Superior temporal gyrus (tissue), 1 donor: ENCODE measurements around the gene LCN12.
A peak's percentile ranks its signal among the peaks of the same experiment; 100 is the strongest.

ENCODE experiments used
- DNase-seq: peaks from one replicate; pipeline ENCODE4 v3.0.0-alpha.2; 2016; ENCODE audit errors: extremely low spot score

Gene LCN12

DNA sequence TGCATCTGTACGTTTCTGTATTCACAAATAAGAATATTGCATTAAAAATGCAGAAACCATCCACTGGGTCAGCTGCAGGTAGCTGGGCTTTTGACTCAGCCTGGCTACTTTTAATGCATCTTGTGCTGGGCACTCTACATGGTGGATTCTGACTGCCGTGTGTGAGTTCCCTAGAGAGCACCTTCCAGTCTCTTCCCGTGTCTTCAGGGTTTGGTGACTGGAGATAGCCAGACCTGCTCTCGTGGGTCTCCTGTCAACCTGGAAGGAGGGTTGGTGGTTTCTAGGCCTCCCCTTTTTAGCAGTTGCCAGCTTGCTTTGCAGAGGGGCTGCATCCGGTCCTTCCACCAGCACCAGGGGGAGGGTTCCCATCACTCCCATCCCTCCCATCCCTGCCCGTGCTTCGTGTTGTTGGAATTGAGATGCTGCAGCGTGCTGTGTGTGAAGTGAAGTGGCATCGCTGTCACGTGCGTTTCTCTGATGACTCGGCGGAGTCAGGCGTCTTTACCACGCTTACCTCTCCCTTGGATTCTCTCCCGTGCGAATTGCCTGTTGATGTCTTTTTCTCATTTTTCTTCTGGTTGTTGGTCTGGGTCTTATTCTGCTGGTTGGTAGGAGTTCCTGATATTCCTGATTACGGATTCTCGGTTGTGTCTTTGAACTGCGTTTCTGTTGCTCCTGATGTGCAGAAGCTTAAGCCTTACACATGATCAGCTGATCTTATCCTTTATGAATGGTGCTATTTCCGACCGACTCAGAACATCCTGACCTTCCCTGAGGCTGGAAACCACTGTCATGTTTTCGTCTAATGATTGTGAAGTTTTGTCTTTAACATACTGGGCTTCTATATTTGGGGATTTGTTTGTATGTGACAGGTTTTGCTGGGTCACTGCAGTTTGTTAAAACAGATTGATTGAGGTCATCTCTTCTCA, 24.5 kb upstream of the LCN12 start:
- DNase-seq, result peak; percentile 55

DNA sequence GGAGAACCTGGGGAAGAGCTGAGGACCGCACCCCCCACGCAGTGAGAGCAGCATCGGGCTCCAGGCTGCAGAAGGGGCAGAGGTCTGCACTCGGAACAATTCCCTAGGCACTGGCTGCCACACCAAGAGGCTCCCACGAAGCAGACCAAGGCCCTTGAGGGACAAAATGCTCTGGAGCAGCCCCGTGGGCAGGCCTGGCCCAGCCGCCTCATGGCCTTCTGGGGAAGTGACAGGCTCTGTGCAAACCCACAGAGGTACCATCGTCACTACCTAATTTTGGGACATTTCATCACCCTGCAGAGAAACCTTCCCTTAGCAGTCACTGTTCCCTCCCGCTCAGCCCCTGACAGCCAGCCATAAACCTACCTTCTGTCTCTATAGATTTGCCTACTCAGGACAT, 23.5 kb upstream of the LCN12 start:
- DNase-seq, result peak; percentile 49

DNA sequence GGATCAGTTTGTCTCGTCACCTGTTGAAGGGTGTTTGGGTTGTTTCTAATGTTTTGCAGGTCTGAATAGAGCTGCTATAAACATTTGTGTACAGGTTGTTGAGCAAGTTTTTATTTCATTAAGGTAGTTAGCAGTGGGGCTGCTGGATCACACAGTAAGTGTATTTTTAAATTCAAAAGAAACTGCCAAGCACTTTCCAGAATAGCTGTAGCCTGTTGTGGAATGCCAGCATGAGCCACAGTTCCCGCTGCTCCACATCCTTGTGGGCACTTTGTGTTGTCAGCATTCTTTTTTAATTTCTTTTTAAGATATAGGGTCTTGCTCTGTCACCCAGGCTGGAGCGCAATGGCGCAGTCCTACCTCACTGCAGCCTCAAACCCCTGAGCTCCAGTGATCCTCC, 22.1 kb upstream of the LCN12 start:
- DNase-seq, result no peak

DNA sequence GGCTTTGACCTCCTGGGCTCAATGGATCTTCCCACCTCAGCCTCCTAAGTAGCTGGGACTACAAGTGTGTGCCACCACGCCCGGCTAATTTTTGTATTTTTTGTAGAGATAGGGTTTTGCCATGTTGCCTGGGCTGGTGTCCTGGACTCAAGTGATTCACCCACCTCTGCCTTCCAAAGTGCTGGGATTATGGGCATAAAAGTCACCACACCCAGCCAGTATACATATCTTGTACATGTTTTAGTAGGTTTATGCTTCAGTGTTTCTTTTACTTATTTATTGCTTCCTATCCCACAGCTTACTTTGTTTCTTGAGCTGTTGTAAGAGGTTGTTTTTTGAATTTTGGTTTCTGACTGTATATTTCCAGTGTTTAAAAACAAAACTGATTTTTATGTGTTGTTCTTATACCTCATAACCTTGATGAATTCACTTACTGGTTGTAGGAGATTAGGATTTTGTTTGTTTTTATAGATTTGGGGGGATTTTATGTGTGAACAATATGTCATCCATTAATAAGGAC, 20.4 kb upstream of the LCN12 start:
- no peak for DNase-seq

DNA sequence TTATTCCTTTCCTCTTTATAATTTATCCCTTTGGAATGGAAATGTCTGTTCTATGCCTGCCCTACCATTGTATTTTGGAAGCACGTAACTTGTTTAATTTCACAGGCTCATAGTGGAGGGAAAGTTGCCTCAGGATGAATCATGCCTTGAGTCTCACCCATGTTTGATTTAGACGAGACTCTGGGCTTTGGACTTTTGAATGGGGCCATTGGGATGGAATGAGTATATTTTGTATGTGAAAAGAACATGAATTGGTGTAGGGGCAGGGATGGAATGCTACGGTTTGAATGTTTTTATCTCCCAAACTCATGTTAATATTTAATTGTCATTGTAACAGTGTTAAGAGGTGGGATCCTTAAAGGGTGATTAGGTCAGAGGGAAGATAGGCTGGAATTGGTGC, 17.8 kb upstream of the LCN12 start:
- DNase-seq, result no peak

DNA sequence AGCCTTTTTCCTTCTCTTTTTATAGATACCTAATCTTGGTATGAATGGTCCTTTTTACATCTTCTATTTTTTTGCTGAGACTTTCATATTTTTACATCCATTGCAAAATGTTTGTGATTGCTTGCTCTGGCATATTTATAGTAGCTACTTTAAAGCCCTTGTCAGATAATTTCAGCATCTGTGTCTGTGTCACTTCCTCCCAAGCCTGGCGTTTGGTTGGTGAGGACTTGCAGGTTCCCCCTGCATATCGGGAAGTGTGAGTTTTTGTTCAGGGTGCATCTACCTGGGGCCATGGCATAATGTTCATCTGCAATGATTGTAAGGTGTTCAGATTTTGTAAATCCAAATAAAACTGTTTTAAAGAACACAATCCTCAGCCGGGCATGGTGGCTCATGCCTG, 16.4 kb upstream of the LCN12 start:
- no peak for DNase-seq

DNA sequence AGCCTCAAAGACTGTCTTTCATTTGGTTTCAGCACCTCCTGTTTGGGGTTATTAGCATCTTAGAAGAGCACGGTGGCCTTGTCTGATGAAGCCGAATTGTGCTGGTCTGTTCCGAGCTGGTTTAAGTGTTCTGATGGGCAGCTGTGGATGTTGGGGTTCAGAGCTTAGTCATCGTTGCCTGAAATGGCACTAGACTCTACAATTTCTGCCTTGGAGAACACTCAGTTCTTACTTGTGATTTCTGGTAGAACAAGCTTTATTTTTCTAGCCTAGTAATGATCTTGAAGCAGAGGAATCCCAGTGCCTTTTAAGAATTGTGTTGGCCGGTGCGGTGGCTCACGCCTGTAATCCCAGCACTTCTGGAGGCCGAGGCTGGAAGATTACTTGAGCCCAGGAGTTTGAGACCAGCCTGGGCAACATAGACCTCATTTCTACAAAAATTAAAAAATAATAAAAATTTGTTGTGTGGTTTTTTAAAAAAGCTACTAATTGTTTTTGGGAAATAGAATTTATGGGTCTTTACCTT, 15.4 kb upstream of the LCN12 start:
- DNase-seq, result peak; percentile 73

DNA sequence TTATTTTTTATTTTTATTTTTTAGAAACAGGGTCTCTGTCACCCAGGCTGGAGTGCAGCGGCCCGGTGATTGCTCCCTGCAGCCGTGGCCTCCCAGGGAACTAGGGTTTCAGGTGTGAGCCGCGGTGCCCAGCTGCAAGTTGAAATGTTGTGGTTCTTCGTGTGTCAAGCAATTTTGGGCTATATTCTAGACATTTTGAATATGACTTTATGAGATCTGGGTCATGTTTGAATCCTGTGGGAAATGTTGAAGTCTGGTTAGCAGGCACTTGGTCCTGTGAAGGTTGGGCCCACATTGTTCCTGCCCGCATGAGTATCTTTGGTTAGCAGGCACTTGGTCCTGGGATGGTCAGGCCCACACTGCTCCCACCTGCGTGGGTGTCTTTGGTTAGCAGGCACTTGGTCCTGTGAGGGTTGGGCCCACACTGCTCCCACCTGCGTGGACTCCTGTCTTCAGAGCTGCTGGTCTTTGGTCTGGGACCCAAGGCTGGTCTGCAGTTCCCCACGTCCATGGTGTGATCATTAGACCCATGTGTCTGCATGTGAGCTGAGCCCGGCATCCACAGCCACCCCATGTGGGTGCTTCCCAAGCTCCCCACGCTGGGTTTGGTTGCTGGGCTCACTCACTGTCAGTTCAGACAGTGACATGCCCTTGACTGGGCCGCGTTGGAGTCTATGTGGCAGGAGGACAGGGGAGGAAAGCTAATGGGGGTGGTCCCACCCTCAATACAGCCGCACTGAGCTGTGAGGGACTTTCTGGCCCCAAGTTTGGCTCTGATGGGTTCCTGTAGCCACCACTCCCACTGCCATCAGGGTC, 14.7 kb upstream of the LCN12 start:
- DNase-seq, result no peak

DNA sequence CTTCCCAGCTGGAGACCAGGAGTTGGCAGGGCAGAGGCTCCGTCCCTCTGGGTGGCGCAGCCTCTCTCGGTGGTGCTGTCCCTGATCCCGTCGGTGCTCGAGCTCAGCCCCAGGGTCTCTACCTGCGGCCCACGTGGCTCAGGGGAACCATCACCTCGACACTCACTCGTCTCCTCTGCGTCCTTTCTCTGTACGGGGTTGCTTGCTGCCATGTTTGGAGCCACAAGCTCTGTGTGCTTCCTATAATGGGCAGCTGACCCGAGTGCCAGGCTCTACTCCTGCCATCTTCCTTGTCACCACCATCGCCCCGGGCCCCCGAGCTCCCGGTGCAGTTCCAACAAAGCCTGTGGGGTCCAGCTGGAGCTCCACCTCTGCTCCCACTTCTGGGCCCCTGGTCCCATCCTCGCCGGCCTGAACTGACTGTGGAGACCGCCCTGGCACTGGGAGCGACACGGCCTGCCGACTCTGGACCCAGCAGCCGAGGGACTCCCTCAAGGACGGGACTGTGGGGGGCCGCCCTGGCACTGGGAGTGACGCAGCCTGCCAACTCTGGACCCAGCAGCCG, 12.6 kb upstream of the LCN12 start:
- DNase-seq, result no peak

DNA sequence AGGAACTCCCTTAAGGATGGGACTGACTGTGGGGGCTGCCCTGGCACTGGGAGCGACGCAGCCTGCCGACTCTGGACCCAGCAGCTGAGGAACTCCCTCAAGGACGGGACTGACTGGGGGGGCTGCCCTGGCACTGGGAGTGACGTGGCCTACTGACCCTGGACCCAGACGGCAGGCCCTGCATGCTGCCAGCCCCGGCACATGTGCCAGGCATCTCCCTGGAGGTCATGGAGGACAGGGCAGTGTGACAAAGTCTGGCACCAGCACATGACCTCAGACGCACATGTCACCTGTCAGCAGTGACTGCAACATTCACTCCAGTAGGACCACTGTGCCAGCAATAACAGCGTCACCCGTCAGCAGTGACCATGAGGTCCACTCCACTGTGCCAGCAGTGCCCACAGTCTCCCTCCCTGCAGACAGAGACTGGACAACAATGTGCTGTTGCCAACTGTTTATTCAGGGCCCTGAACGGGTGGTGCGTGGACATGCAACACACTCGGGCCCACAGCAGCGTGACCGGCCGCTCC, 12.0 kb upstream of the LCN12 start:
- peak; percentile 83 for DNase-seq

DNA sequence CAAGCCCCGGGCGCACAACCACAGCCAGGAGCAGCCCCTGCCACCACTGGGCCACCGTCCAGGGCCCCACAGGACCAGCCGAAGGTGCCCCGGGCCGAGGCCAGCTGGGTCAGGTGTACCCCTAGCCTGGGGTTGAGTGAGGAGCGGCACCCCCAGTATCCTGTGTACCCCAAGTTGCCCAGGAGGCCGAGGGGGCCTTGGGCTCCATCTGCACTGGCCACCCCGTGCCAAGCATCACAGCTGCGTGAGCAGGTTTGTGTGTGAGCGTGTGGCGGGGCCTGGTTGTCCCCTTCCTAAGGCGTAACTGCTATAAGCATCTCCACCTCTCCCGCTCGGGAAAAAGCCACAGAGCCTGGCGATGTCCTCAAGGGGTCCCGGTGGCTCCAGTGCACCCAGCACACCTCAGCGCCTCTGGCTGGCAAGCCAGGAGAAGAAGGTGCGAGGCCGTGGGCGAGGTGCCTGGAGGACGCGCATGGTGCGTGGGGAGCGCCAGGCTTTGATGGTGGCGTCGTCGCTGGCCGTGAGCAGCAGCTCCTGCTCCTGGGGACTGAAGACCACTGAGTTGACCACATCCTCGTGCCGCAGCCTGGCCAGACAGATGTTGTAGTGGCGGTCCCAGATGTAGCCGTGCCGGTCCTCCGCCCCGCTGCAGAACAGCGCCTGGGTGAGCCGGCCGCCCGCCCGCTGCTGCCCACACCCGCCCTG, 11.4 kb upstream of the LCN12 start:
- no peak for DNase-seq

DNA sequence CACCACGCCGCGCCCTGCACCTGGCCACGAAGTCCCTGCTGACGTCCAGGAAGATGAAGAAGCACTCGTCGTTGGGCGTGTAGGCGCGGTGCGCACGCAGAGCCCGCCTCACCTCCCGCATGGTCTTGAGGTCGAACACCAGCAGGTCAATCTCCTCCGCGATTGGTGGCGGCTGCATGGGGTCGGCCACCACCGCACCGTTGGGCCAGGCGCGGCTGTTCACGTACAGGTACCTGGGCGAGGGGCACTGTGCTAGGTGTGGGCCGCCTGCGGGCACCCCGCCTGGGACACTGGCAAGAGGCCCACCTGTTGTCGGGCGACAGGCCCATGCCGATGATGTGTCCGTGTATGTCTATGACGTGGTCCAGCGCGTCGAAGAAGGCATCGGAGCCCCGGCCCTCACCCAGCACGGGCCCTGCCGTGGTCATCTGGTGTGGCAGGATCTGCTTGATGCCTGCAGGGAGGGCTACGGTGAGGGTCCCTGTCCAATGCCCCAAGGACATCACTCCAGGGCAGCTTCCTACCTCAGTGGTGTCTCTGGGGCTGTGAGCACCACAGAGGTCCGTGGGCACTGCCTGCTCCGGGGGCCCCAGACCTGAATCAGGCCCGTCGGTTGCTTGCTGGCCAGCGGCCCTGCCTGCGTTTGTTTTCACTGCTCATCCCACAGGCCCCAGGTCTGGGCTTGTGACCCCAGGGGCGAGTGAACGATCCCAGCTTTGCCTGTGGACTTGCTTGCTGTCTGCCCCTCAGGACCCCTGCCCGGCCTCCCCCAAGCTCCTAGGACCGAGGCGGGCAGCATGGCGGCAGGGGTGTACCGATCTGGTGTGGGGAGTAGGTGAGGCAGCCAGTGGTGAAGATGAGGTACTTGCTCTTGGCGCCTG, 10.6 kb upstream of the LCN12 start:
- DNase-seq, result no peak

DNA sequence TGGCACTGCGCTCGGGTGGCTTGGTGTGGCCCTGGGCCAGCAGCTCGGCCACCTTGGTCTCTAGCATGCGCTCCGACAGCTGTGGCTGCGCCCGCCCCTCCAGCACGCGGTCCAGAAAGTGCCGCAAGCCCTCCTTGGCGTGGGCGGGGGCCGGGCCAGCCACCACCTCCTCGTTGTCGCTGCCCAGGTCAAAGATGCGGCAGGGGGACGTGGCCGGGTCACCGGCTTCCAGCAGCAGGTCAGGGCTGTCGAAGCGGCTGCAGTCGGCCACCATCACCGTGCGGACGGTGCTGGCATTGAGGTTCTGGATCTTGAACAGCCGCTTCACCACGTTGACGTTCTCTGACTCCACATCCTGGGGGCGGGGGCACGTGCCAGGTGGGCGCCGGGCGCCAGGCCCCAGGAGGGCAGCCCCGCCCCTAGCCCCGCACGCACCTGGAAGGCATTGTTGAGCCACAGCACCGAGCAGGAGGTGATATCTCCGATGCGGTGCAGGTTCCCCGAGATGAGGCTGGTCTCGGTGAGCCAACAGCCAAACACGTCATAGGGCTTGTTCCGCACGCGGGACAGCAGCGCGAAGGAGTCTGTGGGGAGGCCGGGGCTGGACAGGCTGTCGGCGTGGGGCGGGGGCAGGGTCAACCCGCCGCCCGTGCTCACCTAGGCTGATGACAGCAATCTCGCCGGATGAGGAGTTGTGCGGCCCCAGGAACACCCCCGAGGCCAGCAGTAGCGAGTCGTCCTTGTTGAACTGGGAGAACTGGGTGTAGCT, 9.8 kb upstream of the LCN12 start:
- DNase-seq, result no peak

DNA sequence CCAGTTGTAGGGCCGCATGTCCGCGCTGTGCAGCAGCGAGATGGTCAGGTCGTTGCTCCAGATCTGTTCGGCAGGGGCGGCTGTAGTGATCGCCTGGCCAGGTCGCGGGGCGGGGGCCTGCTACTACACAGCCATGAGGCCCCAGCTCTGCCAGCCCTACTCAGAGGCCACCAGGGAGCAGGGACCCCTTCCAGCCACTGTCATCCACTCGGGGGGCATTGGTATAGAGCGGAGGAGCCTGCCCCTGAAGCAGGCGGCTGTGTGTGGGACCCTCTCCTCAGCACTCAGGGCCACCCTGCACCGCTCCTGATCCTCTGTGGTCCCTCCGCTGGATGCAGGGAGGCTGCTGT, 9.2 kb upstream of the LCN12 start:
- no peak for DNase-seq

DNA sequence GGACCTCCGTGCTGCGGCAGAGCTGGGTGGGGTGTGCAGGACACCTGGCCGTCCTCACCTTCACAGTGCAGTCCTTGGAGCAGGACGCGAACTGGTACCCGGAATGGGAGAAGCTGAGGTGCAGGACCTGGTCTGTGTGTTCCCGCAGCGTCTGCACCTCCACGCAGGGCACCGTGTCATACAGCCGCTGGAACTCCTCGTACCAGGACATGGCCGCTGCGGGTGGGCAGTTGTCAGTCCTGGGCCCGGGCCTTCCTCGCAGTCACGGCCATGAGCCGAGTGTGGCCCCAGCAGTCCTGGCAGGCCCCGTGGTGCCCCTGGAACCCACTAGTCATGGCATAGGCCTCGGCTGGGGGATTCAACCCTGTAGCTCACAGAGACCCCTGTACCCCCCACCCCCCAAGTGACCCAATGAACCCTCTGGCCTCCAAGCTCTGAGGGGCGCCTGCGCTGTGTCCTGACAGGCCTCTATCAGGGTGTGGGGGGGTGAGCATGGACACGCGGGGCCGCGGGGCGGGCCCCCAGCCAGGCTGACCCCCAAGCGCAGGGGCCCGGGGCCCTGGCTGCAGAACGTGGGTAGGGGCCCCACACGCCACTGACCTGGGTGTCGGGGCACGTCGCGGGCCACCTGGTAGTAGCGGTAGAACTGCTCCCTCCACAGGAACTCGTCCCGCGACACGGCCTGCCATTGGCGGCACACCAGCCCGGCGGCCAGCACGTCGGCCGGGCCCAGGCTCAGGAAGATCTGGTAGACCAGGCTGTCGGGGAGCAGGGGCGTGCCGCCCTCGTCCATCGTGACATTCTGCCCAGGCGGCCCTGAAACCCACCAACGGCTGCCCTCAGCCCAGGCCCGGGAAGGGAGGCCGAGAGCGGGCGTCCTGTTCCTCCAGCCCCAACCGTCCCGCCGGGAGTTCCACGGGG, 8.5 kb upstream of the LCN12 start:
- no peak for DNase-seq

DNA sequence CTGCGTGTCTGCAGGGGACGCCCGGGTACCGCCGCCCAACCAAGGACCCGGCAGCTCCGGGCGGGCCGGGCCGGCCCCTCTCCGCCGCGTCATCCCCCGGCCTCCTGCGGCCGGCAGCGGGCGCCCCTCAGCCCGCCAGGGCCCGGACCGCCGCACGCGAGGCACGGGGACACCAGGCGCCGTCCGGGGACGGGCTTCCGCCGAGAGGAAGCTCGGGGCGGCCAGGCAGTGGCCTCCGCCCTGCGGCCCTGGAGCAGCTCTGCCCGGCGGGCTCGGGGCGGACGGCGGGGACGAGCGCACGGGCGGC, 7.9 kb upstream of the LCN12 start:
- no peak for DNase-seq

DNA sequence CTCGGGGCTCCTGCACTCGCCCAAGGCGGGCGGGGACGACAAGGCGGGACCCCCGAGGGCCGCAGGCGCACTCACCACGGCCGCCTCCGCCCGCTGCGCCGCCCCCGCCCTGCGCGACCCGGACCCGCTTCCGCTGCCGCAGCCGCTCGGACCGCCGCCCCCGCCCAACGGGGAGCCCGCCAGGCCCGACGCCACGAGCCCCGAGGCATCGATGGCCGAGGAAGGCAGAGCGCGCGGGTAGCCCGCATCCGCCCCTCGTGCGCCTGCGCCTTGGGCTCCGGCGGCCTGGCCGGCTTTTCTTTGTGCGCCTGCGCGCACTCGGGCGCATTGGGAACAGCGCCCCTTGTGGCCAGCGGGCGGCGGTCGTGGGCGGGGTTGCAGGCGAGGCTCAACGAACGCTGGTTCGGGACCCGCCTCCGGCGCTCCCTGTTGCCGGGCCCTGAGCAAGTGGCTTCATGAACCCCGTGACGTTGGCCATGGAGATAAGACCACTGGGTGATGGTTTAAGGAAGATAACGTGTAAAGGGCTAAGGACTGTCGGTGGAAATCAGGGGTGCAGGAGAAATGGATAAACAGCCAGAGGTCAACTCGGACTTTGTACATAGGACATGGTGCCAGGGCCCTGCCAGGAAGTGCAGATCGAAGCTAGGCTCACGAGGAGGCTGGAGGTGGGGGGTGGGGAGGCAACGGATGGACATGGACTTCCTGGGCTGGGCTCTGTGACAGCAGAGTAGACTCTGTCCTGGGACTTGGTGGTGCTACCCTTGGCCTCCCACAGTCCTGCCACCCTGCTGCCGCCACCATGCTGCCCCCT, 7.3 kb upstream of the LCN12 start, which contains the start of the genes C8G and FBXW5:
TSS of gene C8G (plus strand) at position 725 of the 814 bp plus-strand sequence. CDS start at position 803, 78 bp downstream.
TSS of gene FBXW5 (minus strand) at position 220 of the 814 bp plus-strand sequence. CDS start 655 bp downstream, outside the sequence.
- peak; percentile 93 for DNase-seq
